Neuron (in vitro differentiated cells): ENCODE data around the gene PDIA5.
"Not testable (repeated sequence)": the region's sequence is repeated elsewhere in the genome, so short reads cannot be mapped to it uniquely, and the experiment has no call there.

Experiments used
- H2AFZ ChIP-seq: one replicate; pipeline ENCODE4 v1.6.1; 2013; ENCODE audit warnings: low read depth, mild to moderate bottlenecking, inconsistent platforms, low read length, moderate library complexity
- H3K27me3 ChIP-seq: one replicate; pipeline ENCODE4 v1.6.1; 2013; ENCODE audit warnings: low read length; ENCODE audit not compliant: insufficient read depth
- H3K36me3 ChIP-seq: one replicate; pipeline ENCODE4 v1.6.1; 2013; ENCODE audit warnings: low read length; ENCODE audit not compliant: insufficient read depth
- H3K4me1 ChIP-seq: one replicate; pipeline ENCODE4 v1.6.1; 2013; ENCODE audit warnings: low read length; ENCODE audit not compliant: insufficient read depth
- H3K4me3 ChIP-seq: 2 replicates; pipeline ENCODE4 v1.5.1; 2013; ENCODE audit warnings: mild to moderate bottlenecking, low read length, moderate library complexity
- H3K9me3 ChIP-seq: one replicate; pipeline ENCODE4 v1.6.1; 2013; ENCODE audit warnings: low read length

Gene PDIA5

GRCh38 chr3:123110282-123110975 is 43.6 kb downstream of the PDIA5 start:
- no peak overlapping the region for H2AFZ ChIP-seq
- peaks cover 7% of the 10 kb centered on the region for H3K4me1 ChIP-seq
- H3K36me3 ChIP-seq: peaks cover 31% of the 10 kb centered on the region
- H3K27me3 ChIP-seq: no peaks in the 10 kb centered on the region
- no peak overlapping the region for H3K4me3 ChIP-seq
- H3K9me3 ChIP-seq: no peaks in the 10 kb centered on the region

- Histone ChIP-seq H3K27me3 (no peaks in the 10 kb centered on the region), H2AFZ (no peak overlapping the region), H3K4me1 (peaks cover under 1% of the 10 kb centered on the region), H3K9me3 (no peaks in the 10 kb centered on the region), H3K4me3 (no peak overlapping the region), H3K36me3 (peaks cover 37% of the 10 kb centered on the region)
Observed at GRCh38 chr3:123110976-123111615, 44.3 kb downstream of the PDIA5 start.

- Histone ChIP-seq H3K9me3 (no peaks in the 10 kb centered on the region), H3K4me1 (no peaks in the 10 kb centered on the region), H3K4me3 (no peak overlapping the region), H2AFZ (no peak overlapping the region), H3K27me3 (no peaks in the 10 kb centered on the region), H3K36me3 (peaks cover 37% of the 10 kb centered on the region)
Observed at GRCh38 chr3:123111640-123112039, 44.8 kb downstream of the PDIA5 start.

GRCh38 chr3:123112232-123112631 is 45.4 kb downstream of the PDIA5 start:
- no peak overlapping the region for H3K4me3 ChIP-seq
- H3K4me1 ChIP-seq: no peaks in the 10 kb centered on the region
- no peaks in the 10 kb centered on the region for H3K27me3 ChIP-seq
- H3K9me3 ChIP-seq: no peaks in the 10 kb centered on the region
- peaks cover 34% of the 10 kb centered on the region for H3K36me3 ChIP-seq
- H2AFZ ChIP-seq: no peak overlapping the region

GRCh38 chr3:123112656-123113055 is 45.8 kb downstream of the PDIA5 start:
- peaks cover 31% of the 10 kb centered on the region for H3K36me3 ChIP-seq
- not testable (repeated sequence) for H3K4me3 ChIP-seq, H3K27me3 ChIP-seq, H3K9me3 ChIP-seq, H2AFZ ChIP-seq, H3K4me1 ChIP-seq

GRCh38 chr3:123113889-123114450 is 47.1 kb downstream of the PDIA5 start:
- no peaks in the 10 kb centered on the region for H3K4me1 ChIP-seq
- no peaks in the 10 kb centered on the region for H3K27me3 ChIP-seq
- H2AFZ ChIP-seq: no peak overlapping the region
- no peak overlapping the region for H3K4me3 ChIP-seq
- no peaks in the 10 kb centered on the region for H3K9me3 ChIP-seq
- H3K36me3 ChIP-seq: peaks cover 35% of the 10 kb centered on the region

GRCh38 chr3:123116116-123116515 is 49.3 kb downstream of the PDIA5 start:
- H3K4me3 ChIP-seq: no peak overlapping the region
- H3K4me1 ChIP-seq: no peaks in the 10 kb centered on the region
- peaks cover 43% of the 10 kb centered on the region for H3K36me3 ChIP-seq
- H3K9me3 ChIP-seq: no peaks in the 10 kb centered on the region
- H2AFZ ChIP-seq: no peak overlapping the region
- no peaks in the 10 kb centered on the region for H3K27me3 ChIP-seq

- Histone ChIP-seq H3K4me1 (no peaks in the 10 kb centered on the region), H3K36me3 (peaks cover 45% of the 10 kb centered on the region), H3K9me3 (no peaks in the 10 kb centered on the region), H2AFZ (no peak overlapping the region), H3K4me3 (no peak overlapping the region), H3K27me3 (no peaks in the 10 kb centered on the region)
Observed at GRCh38 chr3:123119388-123119787, 52.6 kb downstream of the PDIA5 start.

GRCh38 chr3:123119802-123120201 is 53.0 kb downstream of the PDIA5 start:
- Histone ChIP-seq H2AFZ (no peak overlapping the region), H3K4me1 (peaks cover under 1% of the 10 kb centered on the region), H3K36me3 (peaks cover 48% of the 10 kb centered on the region), H3K9me3 (no peaks in the 10 kb centered on the region), H3K4me3 (no peak overlapping the region), H3K27me3 (no peaks in the 10 kb centered on the region)

GRCh38 chr3:123120573-123120972 is 53.7 kb downstream of the PDIA5 start:
- no peak overlapping the region for H3K4me3 ChIP-seq
- peaks cover 46% of the 10 kb centered on the region for H3K36me3 ChIP-seq
- peaks cover 7% of the 10 kb centered on the region for H3K4me1 ChIP-seq

GRCh38 chr3:123122057-123122456 is 55.2 kb downstream of the PDIA5 start:
- H3K27me3 ChIP-seq: no peaks in the 10 kb centered on the region
- peaks cover 12% of the 10 kb centered on the region for H3K4me1 ChIP-seq
- no peaks in the 10 kb centered on the region for H3K9me3 ChIP-seq
- no peak overlapping the region for H3K4me3 ChIP-seq
- H3K36me3 ChIP-seq: peaks cover 40% of the 10 kb centered on the region
- H2AFZ ChIP-seq: no peak overlapping the region

More at GRCh38 chr3:123120573-123120972, 53.7 kb downstream of the PDIA5 start:
- H2AFZ ChIP-seq: no peak overlapping the region
- no peaks in the 10 kb centered on the region for H3K27me3 ChIP-seq
- H3K9me3 ChIP-seq: no peaks in the 10 kb centered on the region

GRCh38 chr3:123122525-123123315 is 55.9 kb downstream of the PDIA5 start:
- Histone ChIP-seq H3K9me3 (no peaks in the 10 kb centered on the region), H2AFZ (no peak overlapping the region), H3K36me3 (peaks cover 41% of the 10 kb centered on the region), H3K27me3 (no peaks in the 10 kb centered on the region), H3K4me3 (no peak overlapping the region), H3K4me1 (peaks cover 12% of the 10 kb centered on the region)
